ENCODE results near the gene RASAL1.

The RASAL1 gene

DNA sequence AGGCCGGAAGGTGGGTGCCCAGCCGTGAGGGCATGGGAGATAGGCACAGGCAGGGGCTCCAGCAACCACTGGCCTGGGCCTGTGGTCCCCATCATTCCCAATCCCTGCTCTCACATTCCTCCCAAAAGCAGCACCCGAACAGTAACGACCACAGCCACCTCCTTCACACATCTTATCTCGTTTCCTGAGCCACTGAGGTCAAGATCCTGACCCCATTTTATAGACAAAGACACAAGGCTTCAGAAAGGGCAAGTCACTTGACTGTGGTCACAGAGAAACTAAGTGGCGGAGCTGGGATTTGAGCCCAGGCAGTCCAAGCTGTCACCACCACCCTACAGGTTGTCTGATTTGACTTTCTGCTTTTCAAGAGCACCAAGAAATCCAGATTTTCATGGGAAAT is 40.2 kb downstream of the RASAL1 start:
- ChIA-PET POLR2A (no interaction called here), CTCF (interaction anchor here (0.7 to 1.6 kb wide), 4 partner anchors 20 to 645 kb away, joined by 3 to 8 read pairs (median 4); no protein-coding TSS in a partner anchor)
- no peaks in the 10 kb centered on the region for H3K4me1 ChIP-seq (ENCODE audit: control insufficient read depth, insufficient read depth, low read length)
- H3K9me3 ChIP-seq (ENCODE audit: control insufficient read depth, insufficient read depth, low read depth, low read length), result no peaks in the 10 kb centered on the region
- H3K27ac ChIP-seq (ENCODE audit: extremely low read depth, low read depth, low read length), result no peak overlapping the region
- no peak overlapping the region for H3K4me3 ChIP-seq (ENCODE audit: low read depth, low read length)
- no peaks in the 10 kb centered on the region for H3K36me3 ChIP-seq (ENCODE audit: control insufficient read depth in 2 of 2, insufficient read depth in 1 of 2, low read length in 2 of 2)
- TF ChIP-seq ZNF629 (tag by site-specific recombination; IDR thresholded peaks at IDR 0.05) (no peak), SALL2 (tag by site-specific recombination; IDR thresholded peaks at IDR 0.05; ENCODE audit: borderline replicate concordance) (no peak), ZBTB7A (tag by site-specific recombination; IDR thresholded peaks at IDR 0.05; ENCODE audit: low read depth) (no peak), MYNN (tag by site-specific recombination; IDR thresholded peaks at IDR 0.05; ENCODE audit: borderline replicate concordance) (no peak), ZNF404 (tag by site-specific recombination; IDR thresholded peaks at IDR 0.05) (no peak), ZBTB1 (tag by site-specific recombination; IDR thresholded peaks at IDR 0.05) (no peak), ZNF658 (tag by site-specific recombination; IDR thresholded peaks at IDR 0.05) (no peak), KLF1 (tag by site-specific recombination; IDR thresholded peaks at IDR 0.05) (no peak)
- TF ChIP-seq, protein P1, sequence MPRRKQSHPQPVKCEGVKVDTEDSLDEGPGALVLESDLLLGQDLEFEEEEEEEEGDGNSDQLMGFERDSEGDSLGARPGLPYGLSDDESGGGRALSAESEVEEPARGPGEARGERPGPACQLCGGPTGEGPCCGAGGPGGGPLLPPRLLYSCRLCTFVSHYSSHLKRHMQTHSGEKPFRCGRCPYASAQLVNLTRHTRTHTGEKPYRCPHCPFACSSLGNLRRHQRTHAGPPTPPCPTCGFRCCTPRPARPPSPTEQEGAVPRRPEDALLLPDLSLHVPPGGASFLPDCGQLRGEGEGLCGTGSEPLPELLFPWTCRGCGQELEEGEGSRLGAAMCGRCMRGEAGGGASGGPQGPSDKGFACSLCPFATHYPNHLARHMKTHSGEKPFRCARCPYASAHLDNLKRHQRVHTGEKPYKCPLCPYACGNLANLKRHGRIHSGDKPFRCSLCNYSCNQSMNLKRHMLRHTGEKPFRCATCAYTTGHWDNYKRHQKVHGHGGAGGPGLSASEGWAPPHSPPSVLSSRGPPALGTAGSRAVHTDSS (tag by site-specific recombination; IDR thresholded peaks at IDR 0.05), result no peak
- TF ChIP-seq, protein P2, sequence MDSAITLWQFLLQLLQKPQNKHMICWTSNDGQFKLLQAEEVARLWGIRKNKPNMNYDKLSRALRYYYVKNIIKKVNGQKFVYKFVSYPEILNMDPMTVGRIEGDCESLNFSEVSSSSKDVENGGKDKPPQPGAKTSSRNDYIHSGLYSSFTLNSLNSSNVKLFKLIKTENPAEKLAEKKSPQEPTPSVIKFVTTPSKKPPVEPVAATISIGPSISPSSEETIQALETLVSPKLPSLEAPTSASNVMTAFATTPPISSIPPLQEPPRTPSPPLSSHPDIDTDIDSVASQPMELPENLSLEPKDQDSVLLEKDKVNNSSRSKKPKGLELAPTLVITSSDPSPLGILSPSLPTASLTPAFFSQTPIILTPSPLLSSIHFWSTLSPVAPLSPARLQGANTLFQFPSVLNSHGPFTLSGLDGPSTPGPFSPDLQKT (IDR thresholded peaks at IDR 0.05; ENCODE audit: borderline replicate concordance, low read depth, low read length), result no peak

GRCh38 chr12:113094738-113095137 is 40.8 kb downstream of the RASAL1 start:
- Histone ChIP-seq H3K4me3 (ENCODE audit: low read depth, low read length) (no peak overlapping the region), H3K9me3 (ENCODE audit: control insufficient read depth, insufficient read depth, low read depth, low read length) (no peaks in the 10 kb centered on the region), H3K27ac (ENCODE audit: extremely low read depth, low read depth, low read length) (no peak overlapping the region), H3K4me1 (ENCODE audit: control insufficient read depth, insufficient read depth, low read length) (no peaks in the 10 kb centered on the region), H3K36me3 (ENCODE audit: control insufficient read depth in 2 of 2, insufficient read depth in 1 of 2, low read length in 2 of 2) (no peaks in the 10 kb centered on the region)
- TF ChIP-seq, protein P1 (tag by site-specific recombination; IDR thresholded peaks at IDR 0.05), result no peak
- TF ChIP-seq ZNF169 (tag by site-specific recombination; IDR thresholded peaks at IDR 0.05), result no peak
- no peak for TF ChIP-seq ZNF561 (tag by site-specific recombination; IDR thresholded peaks at IDR 0.05; ENCODE audit: borderline replicate concordance)
- TF ChIP-seq ZBTB20 (tag by site-specific recombination; IDR thresholded peaks at IDR 0.05), result no peak
- TF ChIP-seq ZNF768 (tag by site-specific recombination; IDR thresholded peaks at IDR 0.05), result no peak
- no peak for TF ChIP-seq BCL11A (tag by site-specific recombination; IDR thresholded peaks at IDR 0.05; ENCODE audit: low read depth)
- TF ChIP-seq ZSCAN30 (tag by site-specific recombination; IDR thresholded peaks at IDR 0.05), result no peak
- no peak for TF ChIP-seq ZNF610 (tag by site-specific recombination; IDR thresholded peaks at IDR 0.05; ENCODE audit: borderline replicate concordance)
- TF ChIP-seq ZNF560 (tag by site-specific recombination; IDR thresholded peaks at IDR 0.05; ENCODE audit: borderline replicate concordance), result no peak
- ChIA-PET CTCF (no interaction called here), POLR2A (no interaction called here)
